ENCODE data around the gene FAM78B.

FAM78B gene

GRCh38 chr1:166032572-166033371, 134.0 kb downstream of the FAM78B start:
- no peak overlapping the region for H3K27ac ChIP-seq (ENCODE audit: low read length)
- no peak overlapping the region for H3K9ac ChIP-seq (ENCODE audit: low read depth, low read length)
- TF ChIP-seq CTCF (IDR thresholded peaks at IDR 0.05; ENCODE audit: borderline replicate concordance, extremely low read depth, low read length, poor library complexity, severe bottlenecking), result no peak
- no peak for TF ChIP-seq EZH2 (IDR thresholded peaks at IDR 0.05; ENCODE audit: borderline replicate concordance, low read depth, low read length, severe bottlenecking)
- DNase-seq (no peak), ATAC-seq (ENCODE audit: insufficient read depth, low read depth) (no peak)
- H4K20me1 ChIP-seq (ENCODE audit: insufficient read depth, low read length), result no peaks in the 10 kb centered on the region
- no peaks in the 10 kb centered on the region for H3K79me2 ChIP-seq (ENCODE audit: insufficient read depth, low read length)
- H3K27me3 ChIP-seq (ENCODE audit: insufficient read depth, low read length, poor library complexity), result peaks cover 25% of the 10 kb centered on the region
- H3K4me3 ChIP-seq (ENCODE audit: low read depth in 1 of 2, low read length in 2 of 2), result no peak overlapping the region
- no peaks in the 10 kb centered on the region for H3K9me3 ChIP-seq (ENCODE audit: insufficient read depth, low read length, severe bottlenecking)
- H2AFZ ChIP-seq (ENCODE audit: low read depth, low read length), result no peak overlapping the region
- no peaks in the 10 kb centered on the region for H3K4me1 ChIP-seq (ENCODE audit: insufficient read depth, low read length)
- H3K36me3 ChIP-seq (ENCODE audit: insufficient read depth, low read length), result no peaks in the 10 kb centered on the region
- H3K4me2 ChIP-seq (ENCODE audit: insufficient read depth, low read length), result no peak overlapping the region

GRCh38 chr1:166031932-166032571, 134.7 kb downstream of the FAM78B start:
- Histone ChIP-seq H3K36me3 (ENCODE audit: insufficient read depth, low read length) (no peaks in the 10 kb centered on the region), H3K79me2 (ENCODE audit: insufficient read depth, low read length) (no peaks in the 10 kb centered on the region), H4K20me1 (ENCODE audit: insufficient read depth, low read length) (no peaks in the 10 kb centered on the region), H3K9ac (ENCODE audit: low read depth, low read length) (no peak overlapping the region), H3K4me1 (ENCODE audit: insufficient read depth, low read length) (no peaks in the 10 kb centered on the region), H2AFZ (ENCODE audit: low read depth, low read length) (no peak overlapping the region), H3K27ac (ENCODE audit: low read length) (no peak overlapping the region), H3K9me3 (ENCODE audit: insufficient read depth, low read length, severe bottlenecking) (no peaks in the 10 kb centered on the region), H3K4me2 (ENCODE audit: insufficient read depth, low read length) (no peak overlapping the region), H3K27me3 (ENCODE audit: insufficient read depth, low read length, poor library complexity) (peaks cover 23% of the 10 kb centered on the region), H3K4me3 (ENCODE audit: low read depth in 1 of 2, low read length in 2 of 2) (no peak overlapping the region)
- ATAC-seq (ENCODE audit: insufficient read depth, low read depth), result no peak
- no peak for TF ChIP-seq EZH2 (IDR thresholded peaks at IDR 0.05; ENCODE audit: borderline replicate concordance, low read depth, low read length, severe bottlenecking)
- no peak for TF ChIP-seq CTCF (IDR thresholded peaks at IDR 0.05; ENCODE audit: borderline replicate concordance, extremely low read depth, low read length, poor library complexity, severe bottlenecking)
- no peak for DNase-seq

- no peak for TF ChIP-seq EZH2 (IDR thresholded peaks at IDR 0.05; ENCODE audit: borderline replicate concordance, low read depth, low read length, severe bottlenecking)
- no peak for TF ChIP-seq CTCF (IDR thresholded peaks at IDR 0.05; ENCODE audit: borderline replicate concordance, extremely low read depth, low read length, poor library complexity, severe bottlenecking)
- no peak for DNase-seq
Measured at GRCh38 chr1:166029196-166029945, 137.4 kb downstream of the FAM78B start.

More at GRCh38 chr1:166029196-166029945, 137.4 kb downstream of the FAM78B start:
- Histone ChIP-seq H3K27ac (ENCODE audit: low read length) (no peak overlapping the region), H3K27me3 (ENCODE audit: insufficient read depth, low read length, poor library complexity) (peaks cover 24% of the 10 kb centered on the region), H2AFZ (ENCODE audit: low read depth, low read length) (no peak overlapping the region), H3K4me1 (ENCODE audit: insufficient read depth, low read length) (no peaks in the 10 kb centered on the region), H3K9ac (ENCODE audit: low read depth, low read length) (no peak overlapping the region), H3K79me2 (ENCODE audit: insufficient read depth, low read length) (no peaks in the 10 kb centered on the region), H3K4me3 (ENCODE audit: low read depth in 1 of 2, low read length in 2 of 2) (no peak overlapping the region), H3K4me2 (ENCODE audit: insufficient read depth, low read length) (no peak overlapping the region), H3K36me3 (ENCODE audit: insufficient read depth, low read length) (no peaks in the 10 kb centered on the region), H4K20me1 (ENCODE audit: insufficient read depth, low read length) (no peaks in the 10 kb centered on the region), H3K9me3 (ENCODE audit: insufficient read depth, low read length, severe bottlenecking) (no peaks in the 10 kb centered on the region)
- ATAC-seq (ENCODE audit: insufficient read depth, low read depth), result no peak

Data from DND-41 (cell line).